RPMI8226 (cell line): ENCODE measurements around the gene HES6.
A peak's percentile ranks its signal among the peaks of the same experiment; 100 is the strongest.
"Not testable (repeated sequence)": the region's sequence is repeated elsewhere in the genome, so short reads cannot be mapped to it uniquely, and the experiment has no call there.

Experiments
- DNase-seq: peaks from one replicate; pipeline ENCODE4 v3.0.0-alpha.2; 2015

The HES6 gene

GRCh38 chr2:238239863-238240756, at the start of gene HES6:
HES6 (minus strand) TSS chr2:238240038; CDS start chr2:238239905, 133 bp downstream.
- DNase-seq = peak; percentile 91

GRCh38 chr2:238289574-238289973, 49.7 kb upstream of the HES6 start:
- DNase-seq = no peak

- DNase-seq = peak; percentile 95
Measured at GRCh38 chr2:238288650-238289573, 49.1 kb upstream of the HES6 start.

GRCh38 chr2:238287737-238288649, 48.2 kb upstream of the HES6 start, which contains the start of gene PER2:
PER2 (minus strand) TSS chr2:238288610; CDS start chr2:238277936, 10,674 bp downstream.
- peak; percentile 31 for DNase-seq

GRCh38 chr2:238286987-238287736, 47.3 kb upstream of the HES6 start:
- DNase-seq = no peak

- DNase-seq = no peak
Measured at GRCh38 chr2:238286551-238286950, 46.7 kb upstream of the HES6 start.

- DNase-seq = no peak
Measured at GRCh38 chr2:238286095-238286494, 46.3 kb upstream of the HES6 start.

GRCh38 chr2:238285653-238286082, 45.8 kb upstream of the HES6 start:
- DNase-seq = no peak

GRCh38 chr2:238284802-238285515, 45.1 kb upstream of the HES6 start:
- DNase-seq = no peak

GRCh38 chr2:238282861-238283738, 43.3 kb upstream of the HES6 start:
- no peak for DNase-seq

GRCh38 chr2:238281826-238282480, 42.1 kb upstream of the HES6 start:
- no peak for DNase-seq

- DNase-seq = no peak
Measured at GRCh38 chr2:238280083-238280825, 40.4 kb upstream of the HES6 start.

- DNase-seq = no peak
Measured at GRCh38 chr2:238279324-238279682, 39.5 kb upstream of the HES6 start.

- no peak for DNase-seq
Measured at GRCh38 chr2:238278626-238279323, 38.9 kb upstream of the HES6 start.

- DNase-seq = no peak
Measured at GRCh38 chr2:238277695-238278094, 37.9 kb upstream of the HES6 start.

GRCh38 chr2:238274152-238274865, 34.5 kb upstream of the HES6 start:
- no peak for DNase-seq

- not testable (repeated sequence) for DNase-seq
Measured at GRCh38 chr2:238273433-238273832, 33.6 kb upstream of the HES6 start.
